ENCODE results near the gene KDM2B. TPM values are rescaled to one million over a fixed set of nuclear protein-coding genes. Genes with fewer than 3 reads are reported as not detected.

KDM2B gene
- polyA plus RNA-seq, 1 of the 3 experiments (the other 2 are of a cell fraction): 11.5 TPM

GRCh38 chr12:121595520-121595919 is 14.7 kb upstream of the KDM2B start:
- DNase-seq: peak; percentile 1
- no peaks in the 10 kb centered on the region for H4K20me1 ChIP-seq (ENCODE audit: insufficient read depth)
- no peak overlapping the region for H3K4me3 ChIP-seq (ENCODE audit: low read depth in 2 of 2, low read length in 1 of 2)
- ChIA-PET CTCF (interaction anchor here (1.0 kb wide), 1 partner anchor 26 kb away, joined by 3 read pairs; no protein-coding TSS in a partner anchor), POLR2A (no interaction called here)
- 92% methylated on average over 12 of the region's 12 CpGs for WGBS (ENCODE audit: low lambda C conversion rate)
- no peak overlapping the region for H3K4me2 ChIP-seq
- H3K36me3 ChIP-seq (replicated peaks in 1 of 2; ENCODE audit: control insufficient read depth in 1 of 2, insufficient read depth in 2 of 2, low read length in 1 of 2): no peaks in the 10 kb centered on the region
- H3K9me2 ChIP-seq: no peaks in the 10 kb centered on the region
- no peak overlapping the region for H3K9ac ChIP-seq
- H3K4me1 ChIP-seq (ENCODE audit: control insufficient read depth in 1 of 2, insufficient read depth in 2 of 2, low read depth in 1 of 2, low read length in 1 of 2): peaks cover 2 to 5% of the 10 kb centered on the region in 2 experiments; a peak in 3 of 4 replicates
- no peak for TF ChIP-seq FOXJ3 (CRISPR knock-in tag; IDR thresholded peaks at IDR 0.05)
- no peak for TF ChIP-seq CTCF (IDR thresholded peaks at IDR 0.05)
- no peak for TF ChIP-seq TCF12 (IDR thresholded peaks at IDR 0.05)
- TF ChIP-seq MAX (IDR thresholded peaks at IDR 0.05; ENCODE audit: low read depth): no peak
- no peak for TF ChIP-seq RCOR1 (IDR thresholded peaks at IDR 0.05; ENCODE audit: low read length)
- no peak for TF ChIP-seq RXRA (IDR thresholded peaks at IDR 0.05; ENCODE audit: borderline replicate concordance, low read depth)
- TF ChIP-seq REST (IDR thresholded peaks at IDR 0.05; ENCODE audit: low read depth, low read length): no peak
- TF ChIP-seq GATA2 (CRISPR knock-in tag; IDR thresholded peaks at IDR 0.05): no peak
- TF ChIP-seq YY1 (IDR thresholded peaks at IDR 0.05; ENCODE audit: low read depth): no peak
- TF ChIP-seq GABPA (IDR thresholded peaks at IDR 0.05; ENCODE audit: low read depth): no peak
- no peak for TF ChIP-seq CHD2 (IDR thresholded peaks at IDR 0.05; ENCODE audit: low read length, partially characterized antibody)
- TF ChIP-seq EZH2phosphoT487 (IDR thresholded peaks at IDR 0.05; ENCODE audit: borderline replicate concordance, low read depth): no peak
- no peak for TF ChIP-seq FOSL2 (IDR thresholded peaks at IDR 0.05; ENCODE audit: borderline replicate concordance, low read depth)
- TF ChIP-seq POLR2AphosphoS5 (IDR thresholded peaks at IDR 0.05; ENCODE audit: low read depth, low read length): no peak
- no peak for TF ChIP-seq ELF1 (IDR thresholded peaks at IDR 0.05)
- TF ChIP-seq NRF1 (IDR thresholded peaks at IDR 0.05; ENCODE audit: low read depth, low read length): no peak
- no peak for TF ChIP-seq FOXM1 (IDR thresholded peaks at IDR 0.05; ENCODE audit: low read depth)
- H3F3A ChIP-seq (replicated peaks; ENCODE audit: insufficient read depth): peaks cover 10% of the 10 kb centered on the region
- no peak overlapping the region for H2AFZ ChIP-seq (ENCODE audit: low read depth)
- H3K27ac ChIP-seq (ENCODE audit: low read depth in 2 of 2, low read length in 1 of 2): no peak overlapping the region
- H3K27me3 ChIP-seq (ENCODE audit: insufficient read depth): no peaks in the 10 kb centered on the region
- H3K9me3 ChIP-seq: no peaks in the 10 kb centered on the region
- no peaks in the 10 kb centered on the region for H3K79me2 ChIP-seq (ENCODE audit: insufficient read depth)

Data from SK-N-SH (cell line).